Esophagus muscularis mucosa (tissue), 4 donors: ENCODE measurements around the gene LSM2.

Experiments used
- CTCF ChIP-seq, 3 experiments: fragments of 200-600 bp in 2 of 3; fragments of 450-650 bp in 1 of 3; sonication (generic) in 2 of 3; IDR thresholded peaks; one replicate each; pipeline ENCODE4 v1.5.1; 2017 to 2019; ENCODE audit warnings: antibody characterized with exemption in 3 of 3, mild to moderate bottlenecking in 2 of 3, moderate library complexity in 1 of 3
- EP300 ChIP-seq: sonication (generic); formaldehyde crosslinking; IDR thresholded peaks from one replicate; pipeline ENCODE4 v1.6.1; 2017; ENCODE audit warnings: antibody characterized with exemption
- POLR2A ChIP-seq: fragments of 450-650 bp; IDR thresholded peaks from one replicate; pipeline ENCODE4 v1.6.1; 2017; ENCODE audit warnings: antibody characterized with exemption, moderate library complexity, mild to moderate bottlenecking, low read depth
- POLR2AphosphoS5 ChIP-seq, 2 donors: sonication (generic); formaldehyde crosslinking; IDR thresholded peaks; one replicate each; pipeline ENCODE4 v1.6.1; 2017; ENCODE audit warnings: antibody characterized with exemption in 2 of 2

- no peak for TF ChIP-seq POLR2A
- TF ChIP-seq CTCF (IDR thresholded peaks at IDR 0.05), result no peak
- TF ChIP-seq POLR2AphosphoS5 (IDR thresholded peaks at IDR 0.05), result no peak
- no peak for TF ChIP-seq EP300
These were observed 30.8 kb upstream of the LSM2 start for GRCh38 chr6:31837369-31838113.
